ENCODE measurements around the gene MIR17HG.

Gene MIR17HG

DNA sequence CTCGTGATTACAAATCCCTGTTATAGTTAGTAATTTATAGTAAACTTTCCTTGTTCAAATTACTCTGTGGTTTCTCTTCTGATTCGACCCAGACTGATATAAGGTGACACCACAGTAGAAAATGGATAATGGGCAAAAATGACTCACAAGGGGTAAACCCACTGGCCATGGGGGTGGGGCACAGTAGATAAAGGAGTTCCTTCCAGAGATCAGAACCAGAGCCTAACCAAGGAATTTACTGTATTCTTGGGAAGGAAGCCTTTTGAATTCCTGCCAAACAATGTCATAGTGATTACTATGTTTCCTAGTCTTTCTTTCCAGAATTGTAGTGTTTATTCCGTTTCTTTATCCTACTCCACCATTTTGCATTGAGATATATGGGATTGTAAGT is 21.9 kb downstream of the MIR17HG start:
- no peak for DNase-seq

DNA sequence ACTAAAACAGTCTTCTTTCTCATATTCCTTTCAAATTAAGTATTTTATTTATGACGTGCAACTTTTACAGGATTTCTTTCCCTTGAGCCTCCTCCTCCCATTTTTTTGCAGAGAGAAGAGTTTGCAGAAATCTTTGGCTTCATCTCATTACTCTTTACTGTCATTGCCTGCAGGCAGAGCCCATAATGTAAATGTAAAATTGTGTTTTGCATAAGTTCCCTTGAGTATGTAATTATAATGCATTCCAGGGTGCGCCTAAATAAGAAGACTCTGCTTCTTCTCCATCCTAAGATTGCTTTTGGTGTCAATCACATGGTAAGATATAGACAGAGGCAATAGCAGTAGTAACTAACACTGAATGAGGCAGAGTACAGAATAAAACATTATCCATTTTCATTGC is 23.0 kb downstream of the MIR17HG start:
- DNase-seq: no peak

DNA sequence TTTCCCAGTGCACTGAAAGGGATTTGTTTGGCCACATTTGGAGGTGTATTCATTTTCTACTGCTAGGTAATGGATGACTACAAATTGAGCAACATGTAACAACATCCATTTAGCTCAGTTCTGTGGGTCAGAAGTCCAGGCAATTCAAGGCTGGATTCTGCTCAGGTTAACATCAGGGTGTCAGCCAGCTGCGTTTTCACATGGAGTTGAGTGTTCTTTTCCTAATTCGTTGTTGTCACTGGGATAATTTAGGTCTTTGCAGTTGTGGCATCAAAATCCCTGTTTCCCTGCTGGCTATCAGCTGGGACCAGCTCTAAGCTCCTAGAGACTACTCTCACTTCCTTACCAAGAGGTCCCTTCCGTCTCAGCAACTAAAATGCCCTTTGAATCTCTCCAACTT is 25.4 kb downstream of the MIR17HG start:
- DNase-seq: no peak

DNA sequence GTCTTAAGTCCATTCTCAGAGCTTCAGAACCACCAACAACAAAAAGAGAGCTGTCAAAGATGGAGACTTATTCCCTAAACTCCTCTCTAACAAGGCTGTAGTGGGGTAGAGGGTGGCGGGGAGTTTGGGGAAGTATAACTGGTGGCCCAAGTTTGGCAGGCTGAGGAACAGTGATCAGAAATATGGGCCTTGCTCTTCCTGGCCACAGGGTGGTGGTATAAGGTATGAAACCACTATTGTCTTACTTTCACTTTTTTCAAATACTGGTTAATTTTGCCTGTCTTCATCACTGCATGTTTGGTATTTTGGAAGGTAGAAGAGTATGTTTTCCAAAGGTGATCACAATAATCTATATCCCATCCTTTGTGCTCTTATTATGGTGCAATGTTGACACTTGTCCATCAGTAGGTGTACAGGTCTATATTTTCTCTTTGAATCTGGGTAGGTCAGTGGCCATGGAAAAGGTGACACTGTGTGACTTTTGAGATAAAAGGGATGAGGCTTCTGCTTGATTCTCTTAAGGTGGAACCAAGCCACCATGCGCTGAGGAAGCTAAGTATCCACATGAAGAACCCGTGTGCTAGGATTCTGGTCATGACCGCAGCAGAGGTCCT is 27.7 kb downstream of the MIR17HG start:
- DNase-seq: no peak

DNA sequence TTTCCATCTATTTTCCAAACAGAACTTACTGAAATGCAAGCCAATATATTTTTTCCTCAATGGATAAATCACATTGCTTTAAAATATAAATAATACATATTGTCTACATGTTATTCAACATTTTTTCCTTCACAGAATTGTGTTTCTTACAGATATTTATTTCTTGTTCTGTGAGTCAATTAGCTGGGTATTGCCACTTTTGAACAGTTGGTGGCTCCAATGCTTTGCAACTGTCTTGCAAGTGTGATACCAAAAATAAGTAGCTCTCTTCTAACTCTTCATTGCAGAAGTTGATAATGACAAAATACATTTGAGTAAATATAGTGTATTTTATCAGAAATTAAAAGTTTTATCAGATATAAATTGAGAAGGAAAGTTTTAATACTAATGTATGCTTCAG is 33.9 kb downstream of the MIR17HG start:
- no peak for DNase-seq

DNA sequence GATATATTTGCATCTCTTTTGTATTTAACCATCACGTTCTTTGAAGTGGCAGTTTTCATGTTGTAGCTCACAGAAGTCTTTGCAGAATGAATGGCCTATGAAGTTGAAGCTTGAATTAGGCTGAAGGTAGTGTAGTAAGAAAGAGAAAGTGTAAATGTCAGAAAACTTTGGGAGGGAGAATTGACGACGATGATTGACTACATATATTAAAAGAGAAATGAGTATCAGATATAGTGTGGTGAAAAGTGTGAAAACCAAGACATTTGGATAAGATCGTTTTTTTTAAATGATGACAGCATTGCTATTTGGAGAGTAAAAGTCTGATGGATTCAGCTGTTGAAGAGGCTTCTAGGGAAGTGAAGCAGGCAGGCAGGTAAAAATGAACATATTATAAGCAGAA is 36.3 kb downstream of the MIR17HG start:
- DNase-seq: no peak

DNA sequence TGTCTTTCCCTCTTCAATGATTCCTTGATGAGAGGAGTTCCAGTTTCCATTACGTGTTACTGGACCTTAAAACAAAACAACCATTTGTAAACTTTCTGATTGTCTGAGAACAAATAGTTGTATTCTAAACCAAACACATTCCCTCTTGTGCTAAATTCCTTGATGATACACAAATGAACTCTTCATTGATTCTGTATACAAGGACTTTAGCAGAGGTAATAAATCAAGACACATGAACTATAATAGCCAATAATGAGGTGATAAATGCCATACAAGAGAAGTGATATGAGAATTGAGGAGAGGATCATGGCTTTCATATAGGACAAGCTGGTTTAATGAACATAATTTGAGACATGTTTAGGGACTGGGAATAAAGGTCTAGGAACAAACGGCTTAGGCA is 37.4 kb downstream of the MIR17HG start:
- no peak for DNase-seq

DNA sequence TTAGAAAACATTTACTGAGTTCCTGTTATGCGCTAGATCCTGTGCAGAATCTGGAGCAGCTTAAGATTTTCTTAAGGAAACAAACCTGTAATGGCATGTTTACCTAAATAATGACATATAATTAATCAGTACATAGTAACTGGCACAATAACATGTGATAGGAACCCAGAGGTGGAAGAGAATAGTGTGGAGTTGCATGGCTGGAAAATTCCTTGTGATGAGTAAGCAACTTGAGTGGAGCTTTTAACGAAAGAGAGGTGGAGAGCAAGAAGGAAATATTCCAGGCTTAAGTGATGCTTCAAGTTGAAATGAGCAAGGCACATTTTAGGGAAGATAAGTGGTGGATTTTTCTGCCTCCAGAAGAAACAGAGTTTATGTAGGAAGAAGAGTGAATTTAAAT is 41.7 kb downstream of the MIR17HG start:
- DNase-seq: no peak

DNA sequence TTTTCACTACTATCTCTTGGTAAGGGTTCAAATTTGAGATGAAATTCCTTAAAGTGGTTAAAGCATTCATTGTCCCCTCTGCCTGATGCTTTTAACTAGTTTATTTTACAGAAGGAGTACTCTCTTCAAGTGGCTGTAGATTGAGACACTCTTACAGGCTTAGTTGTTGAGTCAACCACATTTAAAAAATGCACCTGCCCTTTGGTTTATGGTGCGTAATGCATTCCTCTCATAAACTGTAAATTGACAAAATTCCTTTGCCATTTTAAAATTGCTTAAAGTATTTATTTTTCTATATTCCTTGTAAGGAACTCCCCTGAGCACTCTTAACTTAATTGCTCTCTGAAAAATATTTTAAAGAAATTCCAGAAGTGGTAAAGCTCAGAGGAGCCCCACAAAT is 50.1 kb downstream of the MIR17HG start:
- no peak for DNase-seq

DNA sequence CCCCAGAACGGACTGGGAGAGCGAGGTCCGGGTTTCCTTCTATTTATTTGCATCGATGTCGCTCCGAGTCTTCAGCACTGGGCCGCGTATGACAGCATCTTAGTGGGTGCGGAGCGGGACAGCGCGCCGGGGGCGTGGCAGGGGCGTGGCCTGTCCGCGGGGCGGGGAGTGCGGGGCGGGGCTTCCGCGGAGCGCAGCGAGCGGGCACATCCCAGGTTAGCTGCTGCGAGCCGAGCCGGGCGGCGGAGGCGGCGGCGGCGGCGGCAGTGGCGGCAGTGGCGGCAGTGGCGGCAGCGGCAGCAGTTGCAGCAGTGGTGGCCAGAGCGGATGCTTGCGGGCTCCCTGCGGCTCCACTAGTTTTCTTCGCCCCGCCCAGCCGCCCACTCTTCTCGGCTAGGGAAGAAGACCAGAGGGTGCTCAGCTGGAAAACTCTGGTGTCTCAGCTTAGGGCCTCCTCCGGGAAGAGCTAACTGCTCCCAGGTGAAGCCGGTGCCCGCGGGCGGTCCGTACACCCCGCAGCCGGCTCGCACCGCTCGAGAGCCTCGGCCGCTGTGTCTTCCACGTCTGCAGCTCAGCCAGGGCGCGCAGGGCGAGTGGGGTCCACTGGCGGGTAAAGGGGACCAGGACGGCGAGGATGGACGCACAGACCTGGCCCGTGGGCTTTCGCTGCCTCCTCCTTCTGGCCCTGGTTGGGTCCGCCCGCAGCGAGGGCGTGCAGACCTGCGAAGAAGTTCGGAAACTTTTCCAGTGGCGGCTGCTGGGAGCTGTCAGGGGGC is 51.1 kb downstream of the MIR17HG start, which contains the start of gene GPC5:
GPC5 (plus strand) TSS at position 209 of the 776 bp plus-strand sequence.
- no peak for DNase-seq

DNA sequence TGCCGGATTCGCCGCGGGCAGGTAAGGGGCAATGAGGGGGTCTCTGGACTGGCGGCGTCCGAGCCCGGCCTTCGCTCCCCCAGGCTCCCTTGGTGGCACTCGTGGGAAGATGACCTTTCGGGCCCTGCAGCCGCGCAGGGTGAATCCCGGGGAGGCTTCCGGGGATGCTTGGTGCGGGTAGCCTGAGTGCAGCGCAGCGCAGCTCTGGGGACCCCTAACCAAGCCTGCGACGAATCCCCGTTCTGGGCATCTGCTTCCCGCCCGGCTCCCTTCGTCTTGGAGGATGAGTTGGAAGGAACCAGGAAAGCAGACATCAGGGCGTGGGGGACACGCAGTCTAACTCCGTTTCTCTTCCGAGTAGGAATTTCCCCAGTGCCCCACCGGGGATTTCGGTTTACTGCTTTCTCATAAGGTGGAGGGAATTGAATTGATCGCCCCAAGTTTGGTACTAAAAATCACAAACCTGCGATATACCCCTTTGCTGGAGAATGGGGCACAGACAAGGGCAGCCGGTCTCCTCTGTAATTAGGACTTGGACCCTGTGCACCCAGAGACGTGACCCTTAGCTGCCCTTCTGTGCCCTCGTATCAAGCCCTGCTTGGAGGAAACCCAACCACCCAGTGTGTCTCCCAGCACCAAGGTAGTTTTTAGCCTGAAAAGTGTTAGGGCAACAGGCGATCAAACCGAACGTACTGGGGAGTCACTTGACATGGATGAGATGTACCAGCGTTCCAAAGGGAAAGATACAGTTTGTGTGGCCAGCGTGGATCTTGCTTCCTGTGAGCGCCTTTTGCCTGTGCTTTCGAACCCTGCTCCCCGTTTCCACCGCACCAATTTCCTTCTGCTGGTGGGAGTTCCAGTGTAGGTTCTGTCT is 51.9 kb downstream of the MIR17HG start:
- no peak for DNase-seq

DNA sequence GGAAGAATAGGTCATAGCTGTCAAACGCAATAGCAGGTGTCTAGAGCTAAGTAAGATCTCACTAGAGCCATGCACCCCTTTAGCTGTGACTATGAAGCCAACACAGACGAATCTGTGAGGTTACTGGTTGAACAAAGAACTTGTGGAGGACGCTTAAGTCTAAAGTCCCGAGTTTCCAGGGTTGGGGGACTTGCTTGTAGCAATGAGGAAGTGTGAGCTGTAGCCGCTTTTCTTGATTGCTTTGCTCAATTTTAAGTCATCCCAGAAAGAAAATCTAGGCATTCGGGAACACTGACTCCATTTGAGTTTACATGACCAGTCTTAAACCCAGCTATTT is 52.5 kb downstream of the MIR17HG start:
- DNase-seq: no peak

DNA sequence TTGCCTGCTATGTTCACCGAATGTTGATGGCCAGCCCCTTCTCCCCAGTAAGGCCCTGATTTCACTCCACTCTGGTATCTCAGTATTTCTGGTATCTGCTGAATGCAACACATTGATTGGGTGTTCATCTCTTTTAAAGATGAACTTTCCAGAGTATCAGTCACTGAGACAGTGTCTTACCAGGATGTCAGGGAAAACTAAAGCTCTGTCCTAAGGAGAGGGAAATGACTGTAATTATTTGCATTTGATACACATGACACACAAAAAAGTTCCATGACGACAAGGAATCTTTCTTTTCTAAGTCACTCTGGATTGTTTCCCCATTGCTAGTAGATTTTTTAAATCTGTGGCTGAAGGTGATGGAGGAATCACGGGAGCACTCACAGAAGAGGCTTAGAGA is 53.2 kb downstream of the MIR17HG start:
- no peak for DNase-seq

DNA sequence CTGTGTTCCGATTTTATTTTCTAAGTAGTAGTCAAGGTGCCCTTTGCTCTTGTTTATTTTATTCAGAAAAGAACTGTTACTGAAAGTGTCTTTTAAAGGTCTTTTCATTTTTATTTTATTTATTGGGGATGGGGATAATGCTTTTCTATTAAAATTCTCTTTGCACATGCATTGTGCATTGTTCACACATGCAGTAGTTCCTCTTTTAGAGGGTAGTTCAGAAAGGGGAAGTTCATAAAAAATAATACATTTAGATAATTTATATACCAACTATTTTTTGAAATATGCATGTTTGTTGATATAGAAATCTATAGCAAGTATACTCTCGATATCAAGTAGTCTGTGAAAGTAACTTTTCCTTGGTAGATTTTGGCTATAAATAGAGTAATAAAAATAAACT is 54.4 kb downstream of the MIR17HG start:
- no peak for DNase-seq
